AG04450 (cell line): ENCODE results near the gene OR2T34. TPM values are rescaled to one million over a fixed set of nuclear protein-coding genes. Genes with fewer than 3 reads are reported as not detected.

Experiments
- CTCF ChIA-PET: fragments of 300-600, 350-600 bp; formaldehyde crosslinking; extraction: SDS; loops from one replicate; lab custom pipeline; 2022; ENCODE audit warnings: antibody characterized with exemption, inconsistent platforms; lab: Charles Lee
- POLR2A ChIA-PET: fragments of 350-600 bp; formaldehyde crosslinking; extraction: SDS; loops from one replicate; lab custom pipeline; 2021; ENCODE audit warnings: antibody characterized with exemption, inconsistent platforms; lab: Yijun Ruan, JAX
- DNase-seq: peaks from one replicate; pipeline ENCODE4 v3.0.0-alpha.2; 2011; ENCODE audit warnings: low read depth, low spot score
- H3K27ac ChIP-seq: one replicate; pipeline ENCODE4 v1.5.1; 2012; ENCODE audit warnings: low read depth, low read length, control low read depth
- H3K27me3 ChIP-seq: one replicate; pipeline ENCODE4 v1.6.0; 2012; ENCODE audit warnings: low read length; ENCODE audit not compliant: control insufficient read depth, insufficient read depth
- H3K4me3 ChIP-seq: 2 replicates; pipeline ENCODE4 v1.5.1; 2011; ENCODE audit warnings: mild to moderate bottlenecking, low read depth, low read length, control low read depth
- H3K9me3 ChIP-seq: 2 replicates; pipeline ENCODE4 v1.5.1; 2012; ENCODE audit warnings: low read length; ENCODE audit not compliant: control insufficient read depth, insufficient read depth
- polyA plus RNA-seq: library from polyadenylated mRNA; depleted of rRNA; stranded (reverse); fragments of >200 nt; gene quantifications from 2 replicates; pipeline ENCODE4 v1.2.3, GENCODE V29; 2011
- TF ChIP-seq, protein P1 (sequence below): IDR thresholded peaks from 2 replicates; pipeline ENCODE4 v1.5.1; 2011; ENCODE audit warnings: low read depth, low read length, control low read depth, inconsistent platforms

The OR2T34 gene
- polyA plus RNA-seq, 1 experiment, result not detected

- CTCF ChIA-PET, result no interaction called here
- POLR2A ChIA-PET, result no interaction called here
- no peak overlapping the region for H3K27ac ChIP-seq
- H3K9me3 ChIP-seq, result peaks cover 10% of the 10 kb centered on the region
- no peak for DNase-seq
- H3K4me3 ChIP-seq, result no peak overlapping the region
- TF ChIP-seq, protein P1, sequence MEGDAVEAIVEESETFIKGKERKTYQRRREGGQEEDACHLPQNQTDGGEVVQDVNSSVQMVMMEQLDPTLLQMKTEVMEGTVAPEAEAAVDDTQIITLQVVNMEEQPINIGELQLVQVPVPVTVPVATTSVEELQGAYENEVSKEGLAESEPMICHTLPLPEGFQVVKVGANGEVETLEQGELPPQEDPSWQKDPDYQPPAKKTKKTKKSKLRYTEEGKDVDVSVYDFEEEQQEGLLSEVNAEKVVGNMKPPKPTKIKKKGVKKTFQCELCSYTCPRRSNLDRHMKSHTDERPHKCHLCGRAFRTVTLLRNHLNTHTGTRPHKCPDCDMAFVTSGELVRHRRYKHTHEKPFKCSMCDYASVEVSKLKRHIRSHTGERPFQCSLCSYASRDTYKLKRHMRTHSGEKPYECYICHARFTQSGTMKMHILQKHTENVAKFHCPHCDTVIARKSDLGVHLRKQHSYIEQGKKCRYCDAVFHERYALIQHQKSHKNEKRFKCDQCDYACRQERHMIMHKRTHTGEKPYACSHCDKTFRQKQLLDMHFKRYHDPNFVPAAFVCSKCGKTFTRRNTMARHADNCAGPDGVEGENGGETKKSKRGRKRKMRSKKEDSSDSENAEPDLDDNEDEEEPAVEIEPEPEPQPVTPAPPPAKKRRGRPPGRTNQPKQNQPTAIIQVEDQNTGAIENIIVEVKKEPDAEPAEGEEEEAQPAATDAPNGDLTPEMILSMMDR, result no peak
- H3K27me3 ChIP-seq, result no peaks in the 10 kb centered on the region
Measured at GRCh38 chr1:248613742-248614141, 39.2 kb upstream of the OR2T34 start.

- DNase-seq, result no peak
- no peak overlapping the region for H3K4me3 ChIP-seq
- H3K27me3 ChIP-seq, result no peaks in the 10 kb centered on the region
- TF ChIP-seq, protein P1, result no peak
- ChIA-PET POLR2A (no interaction called here), CTCF (no interaction called here)
- H3K9me3 ChIP-seq, result peaks cover 10% of the 10 kb centered on the region
- H3K27ac ChIP-seq, result no peak overlapping the region
Measured at GRCh38 chr1:248611883-248612414, 37.4 kb upstream of the OR2T34 start.

- H3K27ac ChIP-seq, result no peak overlapping the region
- no peak overlapping the region for H3K4me3 ChIP-seq
- ChIA-PET POLR2A (no interaction called here), CTCF (no interaction called here)
- TF ChIP-seq, protein P1, result no peak
- H3K27me3 ChIP-seq, result no peaks in the 10 kb centered on the region
- no peak for DNase-seq
- peaks cover 10% of the 10 kb centered on the region for H3K9me3 ChIP-seq
Measured at GRCh38 chr1:248610301-248610700, 35.7 kb upstream of the OR2T34 start.

GRCh38 chr1:248599396-248599795 is 24.8 kb upstream of the OR2T34 start:
- ChIA-PET POLR2A (no interaction called here), CTCF (no interaction called here)
- Histone ChIP-seq H3K27ac (no peak overlapping the region), H3K9me3 (no peaks in the 10 kb centered on the region), H3K27me3 (no peaks in the 10 kb centered on the region), H3K4me3 (no peak overlapping the region)
- DNase-seq, result no peak
- TF ChIP-seq, protein P1, result no peak

GRCh38 chr1:248597589-248597988 is 23.0 kb upstream of the OR2T34 start, which contains the start of gene OR2T10:
OR2T10 (minus strand) TSS chr1:248597700; CDS start chr1:248593768, 3,932 bp downstream.
- ChIA-PET CTCF (no interaction called here), POLR2A (no interaction called here)
- no peak within 1 kb of the TSS for H3K27ac ChIP-seq
- no peaks in the 10 kb centered on the region for H3K27me3 ChIP-seq
- DNase-seq, result no peak
- no peak within 1 kb of the TSS for H3K4me3 ChIP-seq
- TF ChIP-seq, protein P1, result no peak
- H3K9me3 ChIP-seq, result peaks cover 3% of the 10 kb centered on the region; the same call in 1 of the 2 replicates
